H4 (cell line): ENCODE data around the gene MBD5. TPM values are rescaled to one million over a fixed set of nuclear protein-coding genes. Genes with fewer than 3 reads are reported as not detected.

Source experiments
- DNase-seq: peaks from one replicate; pipeline ENCODE4 v3.0.0-alpha.2; 2015; ENCODE audit warnings: low spot score
- total RNA-seq: library from RNA; depleted of rRNA; stranded (reverse); fragments of >200 nt; shearing (Covaris generic); gene quantifications from 2 replicates; pipeline ENCODE4 v1.2.3, GENCODE V29; 2014; rRNA removed

The MBD5 gene
- total RNA-seq, 1 experiment from 2014 or later, result 12.8 TPM

- DNase-seq, result no peak
Observed at GRCh38 chr2:148545390-148546256, 524.7 kb downstream of the MBD5 start.

GRCh38 chr2:148546270-148546669, 525.4 kb downstream of the MBD5 start:
- DNase-seq, result peak; percentile 68

DNA sequence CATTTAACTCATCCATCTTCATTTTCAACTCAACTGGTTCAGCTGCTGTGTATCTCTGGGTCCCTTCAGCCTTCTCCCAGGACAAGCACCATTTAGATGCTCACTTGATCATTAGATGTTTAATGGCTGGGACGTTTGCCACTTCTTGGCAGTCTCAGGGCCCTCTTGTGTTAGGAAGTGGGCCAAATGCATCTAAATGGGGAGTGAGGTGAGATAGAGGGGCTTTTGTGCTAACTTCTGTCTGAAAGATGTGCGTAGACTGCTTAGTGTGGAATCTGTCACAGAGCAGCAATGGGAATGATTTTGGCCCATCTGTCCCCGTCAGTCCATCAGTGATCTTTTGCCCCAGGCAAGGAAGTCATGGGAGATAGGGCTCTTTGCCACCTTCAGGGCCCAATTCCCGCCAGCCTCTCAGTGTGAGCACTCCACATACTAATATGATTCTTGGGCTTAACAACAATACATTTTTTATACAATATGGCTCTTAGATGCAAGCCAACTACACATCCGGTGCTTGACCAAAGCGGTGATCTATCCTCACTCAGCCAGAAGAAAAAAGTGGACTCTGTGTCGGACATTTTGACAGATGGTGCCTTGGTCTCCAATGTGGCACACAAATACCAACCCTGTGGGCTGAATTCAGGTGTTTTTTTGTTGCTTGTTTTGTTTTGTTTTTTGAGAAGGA, 528.0 kb downstream of the MBD5 start:
- no peak for DNase-seq

GRCh38 chr2:148552675-148553331, 531.9 kb downstream of the MBD5 start:
- DNase-seq, result no peak

DNA sequence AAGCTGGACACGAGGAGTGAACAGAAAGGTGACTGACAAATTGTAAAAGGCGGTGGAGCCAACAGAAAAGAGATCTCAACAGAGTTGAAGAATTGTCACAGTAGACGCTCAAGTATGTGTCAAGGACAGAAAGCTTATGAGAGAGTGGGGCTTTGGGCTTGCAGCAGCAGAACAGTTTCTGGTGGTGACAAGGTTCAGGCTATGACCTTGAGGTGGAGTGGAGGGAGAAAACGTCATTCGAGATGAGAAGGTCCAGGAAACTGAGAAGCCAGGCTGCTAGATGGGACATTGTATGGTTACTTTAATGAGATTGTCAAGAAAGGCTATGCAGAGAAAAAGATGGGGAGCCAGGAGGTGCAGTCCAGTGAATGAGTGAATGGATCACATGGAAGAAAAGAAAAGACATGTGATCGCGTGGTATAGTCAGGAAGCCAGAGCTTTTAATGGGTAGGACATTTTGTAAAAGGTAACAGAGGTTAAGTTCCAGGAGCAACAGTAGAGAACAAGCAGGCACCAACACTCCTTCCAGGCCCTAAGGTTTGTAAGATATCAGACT, 532.5 kb downstream of the MBD5 start:
- DNase-seq, result no peak

DNA sequence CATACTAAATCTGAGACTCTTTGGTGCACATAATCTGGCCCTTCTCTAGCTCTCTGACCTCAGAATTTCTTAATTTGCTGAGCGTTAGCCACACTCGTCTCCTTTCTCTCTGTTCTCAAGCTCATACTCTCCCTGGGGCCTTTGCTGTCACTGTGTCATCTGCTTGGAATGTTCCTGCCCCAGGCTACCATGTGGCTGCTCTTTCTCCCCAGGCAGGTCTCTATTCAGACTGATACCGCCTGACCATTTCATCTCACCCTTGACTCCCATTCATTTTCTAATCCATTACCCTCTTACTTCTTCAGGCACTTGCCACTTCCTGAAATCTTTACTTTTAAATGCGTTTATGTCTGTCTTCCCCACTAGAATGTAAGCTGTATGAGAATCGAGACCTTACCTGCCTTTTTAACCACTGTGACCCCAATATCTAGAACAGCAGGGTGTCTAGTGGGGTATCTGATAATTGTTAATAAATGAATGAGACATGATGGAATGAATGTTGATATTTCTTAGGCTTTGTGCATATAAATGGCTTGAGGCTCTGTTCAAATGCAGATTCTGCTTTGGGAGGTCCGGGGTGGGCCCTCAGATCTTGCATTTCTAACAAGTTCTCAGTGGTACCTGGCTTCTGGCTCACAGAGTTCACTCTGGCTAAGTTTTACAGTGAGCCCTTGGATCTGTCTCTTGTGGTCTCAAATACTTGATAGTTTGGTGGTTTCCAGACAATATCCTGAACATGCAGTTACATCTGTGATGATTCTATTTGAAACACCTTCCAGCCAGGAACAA, 533.8 kb downstream of the MBD5 start:
- DNase-seq, result no peak

DNA sequence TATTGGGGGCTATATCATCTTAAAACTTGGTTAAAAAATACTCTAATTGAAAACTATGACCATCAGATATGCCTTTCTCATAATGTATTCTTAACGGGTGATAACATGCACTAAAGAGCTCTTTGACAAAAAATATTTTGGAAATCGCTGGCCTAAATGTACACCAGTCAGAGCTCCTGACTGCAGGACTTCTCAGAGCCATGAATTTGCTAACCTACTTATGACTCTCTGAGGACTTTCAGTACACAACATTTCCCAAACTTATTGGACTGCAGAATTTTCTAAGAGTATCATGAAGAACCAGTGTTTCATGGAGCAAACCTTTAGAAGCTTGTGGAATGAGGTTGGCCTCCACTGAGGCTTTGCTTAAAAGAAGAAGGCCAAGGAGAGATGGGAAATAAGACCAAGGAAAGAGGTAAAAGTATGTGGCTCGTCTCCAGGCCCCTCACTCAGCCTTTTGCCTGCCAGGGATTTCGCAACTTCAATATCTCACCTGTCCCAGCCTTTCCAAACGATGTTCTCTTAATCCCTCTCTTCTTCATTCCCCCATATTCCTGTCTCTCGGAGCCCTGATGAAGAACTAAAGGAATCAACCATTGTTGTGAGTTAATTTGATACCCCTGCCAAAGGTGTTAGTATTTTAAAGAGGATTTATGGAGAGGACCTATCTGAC, 534.9 kb downstream of the MBD5 start:
- DNase-seq, result no peak

GRCh38 chr2:148557844-148558436, 537.0 kb downstream of the MBD5 start:
- no peak for DNase-seq

DNA sequence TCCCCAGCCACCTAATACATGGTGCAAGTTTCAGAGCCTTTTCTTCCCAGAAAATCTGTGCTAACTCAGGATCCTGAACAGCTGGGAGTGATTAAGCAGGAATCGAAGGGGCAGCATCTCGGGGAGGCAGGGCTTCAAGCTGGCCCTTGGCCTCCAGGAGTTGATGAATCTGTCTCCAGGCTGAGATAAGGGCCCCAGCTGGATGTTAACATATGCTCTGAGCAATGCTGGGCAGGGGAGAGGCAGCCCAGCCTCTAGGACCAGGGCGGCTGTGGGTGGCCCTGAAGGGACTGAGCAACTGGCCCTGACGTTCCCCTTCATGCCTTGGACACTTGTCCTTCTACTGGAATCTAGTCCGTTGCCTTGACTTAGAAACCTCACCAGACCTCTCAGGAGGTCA, 539.6 kb downstream of the MBD5 start:
- no peak for DNase-seq

DNA sequence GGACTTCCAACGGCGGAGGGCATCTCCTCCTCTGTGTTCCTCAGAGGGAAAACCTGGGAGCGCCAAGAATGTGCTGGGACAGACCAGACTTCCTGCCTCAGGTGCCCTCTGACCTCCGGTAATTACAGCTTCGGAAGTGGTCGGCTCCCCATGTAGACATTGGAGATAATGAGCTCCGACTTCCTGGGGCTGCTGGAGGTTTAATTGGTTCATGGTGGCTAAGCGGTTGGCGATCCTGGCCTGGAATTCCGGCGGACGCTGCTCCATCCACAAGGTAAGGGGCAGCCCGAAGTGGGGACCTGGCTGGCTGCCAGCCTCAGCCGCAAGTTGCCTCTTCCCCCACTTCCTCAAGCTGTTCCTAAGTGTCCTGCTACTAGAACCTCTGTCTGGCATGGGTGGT, 540.5 kb downstream of the MBD5 start:
- no peak for DNase-seq

GRCh38 chr2:148565272-148565894, 544.5 kb downstream of the MBD5 start:
- DNase-seq, result no peak

Other genes starting within 250 kb of the MBD5 start
- gene ACVR2A, start 176.1 kb upstream of the MBD5 start, total RNA-seq, result 7.9 and 8.1 TPM in 2 replicates
- 95.1 and 115 TPM in 2 replicates for gene ORC4, start 354 bp upstream of the MBD5 start, total RNA-seq